ENCODE data around the gene BSDC1.

The BSDC1 gene

GRCh38 chr1:32349211-32349708 is 45.0 kb downstream of the BSDC1 start:
- DNase-seq (ENCODE audit: low spot score) = no peak
- TF ChIP-seq CTCF (IDR thresholded peaks at IDR 0.05; ENCODE audit: extremely low read depth, missing control alignments) = no peak

GRCh38 chr1:32346532-32347157 is 47.6 kb downstream of the BSDC1 start:
- TF ChIP-seq CTCF (IDR thresholded peaks at IDR 0.05; ENCODE audit: extremely low read depth, missing control alignments) = no peak

GRCh38 chr1:32345289-32345827 is 48.9 kb downstream of the BSDC1 start:
- DNase-seq (ENCODE audit: low spot score) = no peak
- no peak for TF ChIP-seq CTCF (IDR thresholded peaks at IDR 0.05; ENCODE audit: extremely low read depth, missing control alignments)

More at GRCh38 chr1:32346532-32347157, 47.6 kb downstream of the BSDC1 start:
- no peak for DNase-seq (ENCODE audit: low spot score)

GRCh38 chr1:32342704-32343103 is 51.5 kb downstream of the BSDC1 start:
- TF ChIP-seq CTCF (IDR thresholded peaks at IDR 0.05; ENCODE audit: extremely low read depth, missing control alignments) = no peak
- no peak for DNase-seq (ENCODE audit: low spot score)

GRCh38 chr1:32341971-32342370 is 52.3 kb downstream of the BSDC1 start:
- no peak for DNase-seq (ENCODE audit: low spot score)
- no peak for TF ChIP-seq CTCF (IDR thresholded peaks at IDR 0.05; ENCODE audit: extremely low read depth, missing control alignments)

- TF ChIP-seq CTCF (IDR thresholded peaks at IDR 0.05; ENCODE audit: extremely low read depth, missing control alignments) = no peak
These were observed 53.0 kb downstream of the BSDC1 start for GRCh38 chr1:32341186-32341757.

GRCh38 chr1:32339363-32339978 is 54.8 kb downstream of the BSDC1 start:
- peak; percentile 70 for DNase-seq (ENCODE audit: low spot score)
- no peak for TF ChIP-seq CTCF (IDR thresholded peaks at IDR 0.05; ENCODE audit: extremely low read depth, missing control alignments)

More at GRCh38 chr1:32341186-32341757, 53.0 kb downstream of the BSDC1 start:
- no peak for DNase-seq (ENCODE audit: low spot score)

All from GM20000 (cell line).